GM18870 (cell line): ENCODE data around the gene EPDR1.
A peak's percentile ranks its signal among the peaks of the same experiment; 100 is the strongest.
"Not testable (repeated sequence)": the region's sequence is repeated elsewhere in the genome, so short reads cannot be mapped to it uniquely, and the experiment has no call there.

Source experiments
- ATAC-seq: cut with Tn5 transposase; IDR thresholded peaks from one replicate; pipeline ENCODE4 v1.9.1; 2021; ENCODE audit warnings: moderate library complexity; ENCODE audit not compliant: unreplicated experiment

Gene EPDR1

GRCh38 chr7:37927773-37928444, 7.5 kb downstream of the EPDR1 start:
- no peak for ATAC-seq

GRCh38 chr7:37928878-37929277, 8.4 kb downstream of the EPDR1 start:
- no peak for ATAC-seq

DNA sequence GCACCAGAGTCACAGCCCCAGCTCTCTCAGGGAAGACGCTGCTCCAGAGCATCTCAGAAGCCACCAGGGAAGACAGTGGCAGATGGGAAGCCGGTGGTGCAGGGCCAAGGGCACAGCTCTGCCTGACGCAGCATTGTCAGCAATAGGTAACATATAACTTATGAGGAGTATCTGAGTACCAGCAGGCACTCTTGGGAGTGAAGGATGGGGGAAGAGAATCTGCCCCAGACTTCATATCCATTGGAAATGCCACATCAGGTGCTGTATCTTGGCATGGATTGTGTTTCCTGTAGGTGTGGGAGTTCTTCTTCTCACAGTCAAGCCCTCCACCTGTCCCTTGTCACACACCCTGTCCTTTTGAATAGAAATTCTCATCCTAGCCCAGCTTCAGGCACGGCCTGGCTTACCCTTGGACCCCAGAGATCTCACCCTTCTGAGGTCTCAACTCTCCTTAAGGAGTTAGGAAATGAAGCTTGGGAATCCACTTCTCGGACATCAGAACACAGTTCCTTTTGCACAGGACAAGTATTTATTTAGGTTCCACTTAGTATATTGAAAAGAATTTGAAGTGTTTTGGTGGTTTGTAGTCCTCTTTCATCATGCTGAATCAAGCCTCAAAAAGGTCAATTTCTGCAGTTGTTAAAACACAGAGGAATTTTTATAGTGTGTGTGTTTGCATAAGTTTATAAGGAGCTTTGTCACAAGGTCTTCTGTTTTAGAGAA, 9.9 kb downstream of the EPDR1 start:
- no peak for ATAC-seq

- no peak for ATAC-seq
Measured at GRCh38 chr7:37932543-37932942, 12.1 kb downstream of the EPDR1 start.

GRCh38 chr7:37933018-37933566, 12.7 kb downstream of the EPDR1 start:
- no peak for ATAC-seq

GRCh38 chr7:37942934-37943610, 22.6 kb downstream of the EPDR1 start:
- ATAC-seq = peak; percentile 40

DNA sequence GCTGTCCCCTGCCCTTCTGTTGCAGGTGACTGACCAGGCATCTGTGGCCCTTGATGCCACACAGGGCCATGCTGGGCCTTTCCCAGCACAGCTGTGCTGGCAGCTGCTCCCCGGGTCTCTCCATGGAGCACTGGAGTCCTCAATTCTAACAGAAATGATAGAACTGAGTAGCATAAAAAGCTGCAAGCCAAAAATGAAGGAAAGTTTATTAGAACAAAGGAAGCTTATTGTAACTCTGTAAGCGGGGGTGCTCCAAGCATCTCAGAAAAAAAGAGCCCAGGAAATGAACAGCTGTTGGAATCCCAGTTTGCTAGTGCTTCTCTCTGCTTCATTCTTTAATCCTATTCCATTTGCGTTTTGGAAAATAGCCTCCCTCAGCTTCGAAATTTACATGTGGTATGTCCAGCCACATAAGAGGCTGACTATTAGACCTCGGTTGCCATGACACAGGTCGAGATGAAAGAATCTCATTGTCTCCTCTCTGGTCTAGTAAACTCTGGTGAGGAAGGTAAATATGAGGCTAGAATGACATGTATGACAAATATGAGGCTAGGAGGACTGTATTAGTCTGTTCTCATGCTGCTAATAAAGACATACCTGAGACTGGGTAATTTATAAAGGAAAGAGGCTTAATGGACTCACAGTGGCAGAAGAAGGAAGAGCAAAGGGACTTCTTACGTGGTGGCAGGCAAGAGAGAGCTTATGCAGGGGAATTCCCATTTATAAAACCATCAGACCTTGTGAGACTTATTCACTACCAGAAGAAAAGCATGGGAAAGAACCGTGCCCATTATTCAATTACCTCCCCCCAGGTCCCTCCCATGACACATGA, 23.7 kb downstream of the EPDR1 start:
- peak; percentile 45 for ATAC-seq

DNA sequence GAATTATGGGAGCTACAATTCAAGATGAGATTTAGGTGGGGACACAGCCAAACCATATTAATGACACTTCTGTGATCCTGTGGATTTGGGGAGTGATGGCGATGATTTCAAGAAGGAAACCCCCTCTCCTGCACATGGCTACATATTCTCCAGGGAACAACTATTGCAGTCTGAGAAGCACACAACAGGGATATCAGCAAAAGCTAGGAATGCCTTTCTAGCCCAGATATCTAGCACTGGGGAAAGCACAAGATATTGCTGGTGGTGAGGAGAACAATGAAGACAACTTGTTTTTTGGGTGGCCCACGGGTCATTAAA, 24.3 kb downstream of the EPDR1 start:
- ATAC-seq = no peak

GRCh38 chr7:37945336-37945735, 24.9 kb downstream of the EPDR1 start:
- no peak for ATAC-seq

DNA sequence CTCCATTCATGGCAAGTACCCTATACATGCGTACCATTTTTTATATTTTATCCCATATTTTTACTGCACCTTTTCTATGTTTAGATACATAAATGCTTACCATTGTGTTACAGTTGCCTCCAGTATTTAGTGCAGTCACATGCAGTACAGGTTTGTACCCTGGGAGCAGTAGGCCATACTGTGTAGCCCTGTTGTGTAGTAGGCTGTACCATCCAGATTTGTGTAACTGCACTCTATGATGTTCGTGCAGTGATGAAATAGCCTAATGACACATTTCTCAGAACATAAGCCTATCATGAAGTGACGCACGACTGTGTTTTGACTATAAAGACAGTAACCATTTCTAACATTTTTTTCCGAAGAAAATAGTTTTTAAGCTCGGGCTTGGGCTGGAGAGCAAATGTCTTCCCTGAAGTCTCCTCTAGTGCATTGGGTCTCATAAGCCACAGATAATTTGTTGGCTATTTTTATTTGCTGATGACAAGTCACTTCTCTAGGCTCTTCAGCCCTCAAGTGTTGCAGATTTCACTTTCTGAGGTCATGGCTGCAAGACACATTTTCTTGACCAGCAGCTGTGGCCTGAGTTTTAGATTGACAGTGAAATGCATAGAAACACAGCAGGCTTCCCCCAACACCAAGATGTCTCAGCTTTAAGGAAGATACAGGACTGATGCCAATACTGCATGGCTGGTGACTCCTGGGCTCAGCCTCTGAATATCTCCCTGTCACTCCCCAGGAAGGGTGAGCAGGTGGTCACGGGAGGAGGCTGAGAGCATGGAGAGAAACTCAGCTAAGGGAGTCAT, 26.9 kb downstream of the EPDR1 start:
- ATAC-seq = no peak

GRCh38 chr7:37947941-37948210, 27.4 kb downstream of the EPDR1 start:
- ATAC-seq = no peak

DNA sequence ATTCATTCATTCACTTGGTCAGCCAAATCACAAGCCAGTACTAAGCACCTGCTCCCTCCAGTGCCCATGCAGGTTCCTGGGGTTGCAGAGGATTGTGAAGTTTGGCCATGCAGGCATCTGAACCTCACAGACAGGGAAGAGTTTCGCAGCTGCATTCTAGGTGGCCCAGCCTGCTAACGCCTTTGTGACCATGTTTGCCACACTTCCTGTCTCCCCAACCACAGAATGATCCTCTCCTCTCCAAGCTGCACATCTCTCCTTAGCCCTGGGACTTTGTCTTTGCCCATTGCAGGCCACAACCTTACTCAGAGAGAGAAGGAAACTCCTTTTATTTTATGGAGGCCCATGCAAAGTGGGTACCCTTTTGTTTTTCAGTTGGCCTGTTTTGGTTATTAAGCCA, 31.8 kb downstream of the EPDR1 start:
- no peak for ATAC-seq

DNA sequence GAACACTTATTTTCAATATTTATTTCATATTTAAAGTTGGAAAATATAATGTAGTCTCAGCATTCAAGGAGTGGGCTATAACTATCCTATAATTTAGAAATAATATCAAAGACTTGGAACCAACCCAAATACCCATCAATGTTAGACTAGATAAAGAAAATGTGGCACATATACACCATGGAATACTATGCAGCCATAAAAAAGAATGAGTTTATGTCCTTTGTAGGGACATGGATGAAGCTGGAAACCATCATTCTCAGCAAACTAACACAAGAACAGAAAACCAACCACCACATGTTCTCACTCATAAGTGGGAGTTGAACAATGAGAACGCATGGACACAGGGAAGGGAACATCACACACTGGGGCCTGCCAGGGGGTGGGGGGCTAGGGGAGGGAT, 33.8 kb downstream of the EPDR1 start:
- ATAC-seq = not testable (repeated sequence)

- ATAC-seq = no peak
Measured at GRCh38 chr7:37956791-37957190, 36.4 kb downstream of the EPDR1 start.

DNA sequence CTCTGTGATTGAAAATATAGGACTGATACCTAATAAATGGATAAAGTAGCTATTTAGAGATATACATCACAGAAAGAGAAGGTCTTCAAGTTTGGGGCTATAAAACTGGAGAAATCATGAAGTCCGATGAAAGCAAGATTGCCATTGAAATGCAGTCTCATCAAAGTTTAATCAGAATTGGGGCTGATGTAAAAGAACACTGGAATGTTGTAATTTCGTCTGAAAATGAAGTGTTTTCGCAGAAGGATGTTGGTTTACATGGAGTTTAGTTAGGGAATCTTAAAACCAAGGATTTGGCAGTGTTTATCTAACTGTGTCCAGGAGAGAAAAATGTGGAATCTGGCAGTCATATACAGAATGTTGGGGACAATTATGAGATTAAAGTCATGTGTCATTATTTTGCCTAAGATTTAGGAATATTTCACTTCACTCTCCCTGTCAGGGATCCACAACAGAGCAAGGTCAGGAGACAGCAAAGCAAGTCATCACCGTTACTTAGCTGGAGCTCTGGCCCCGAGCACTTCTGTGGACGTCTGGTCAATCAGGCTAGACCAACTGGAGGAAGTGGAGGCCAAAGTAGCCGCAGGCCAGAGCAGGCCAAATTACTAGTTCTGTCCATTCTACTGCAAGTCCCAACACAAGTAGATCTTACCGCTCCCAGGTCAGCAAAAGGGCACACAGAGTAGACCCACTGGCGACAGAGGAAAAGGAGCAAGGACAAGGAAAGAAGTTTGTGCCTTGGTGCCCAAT, 37.0 kb downstream of the EPDR1 start:
- no peak for ATAC-seq

DNA sequence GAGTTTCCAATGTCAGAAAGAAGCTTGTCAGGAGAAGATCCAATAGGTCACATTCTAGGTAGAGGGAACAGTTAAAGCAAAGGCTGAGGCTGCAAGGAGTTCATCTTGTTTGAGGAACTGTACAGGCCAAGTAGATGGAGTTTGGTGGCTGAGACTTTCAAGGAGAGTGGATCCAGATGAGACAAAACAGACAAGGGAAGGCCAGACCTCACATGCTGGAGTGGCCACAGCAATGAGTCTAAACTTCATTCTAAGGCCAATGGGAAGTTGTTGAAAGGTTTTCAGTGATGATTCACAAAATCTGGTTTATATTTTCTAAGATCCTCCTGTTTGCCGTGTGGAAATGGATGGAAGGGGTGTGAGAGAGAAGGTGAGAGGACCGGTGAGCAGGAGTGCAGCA, 40.0 kb downstream of the EPDR1 start:
- no peak for ATAC-seq

GRCh38 chr7:37961251-37961650, 40.8 kb downstream of the EPDR1 start:
- no peak for ATAC-seq

DNA sequence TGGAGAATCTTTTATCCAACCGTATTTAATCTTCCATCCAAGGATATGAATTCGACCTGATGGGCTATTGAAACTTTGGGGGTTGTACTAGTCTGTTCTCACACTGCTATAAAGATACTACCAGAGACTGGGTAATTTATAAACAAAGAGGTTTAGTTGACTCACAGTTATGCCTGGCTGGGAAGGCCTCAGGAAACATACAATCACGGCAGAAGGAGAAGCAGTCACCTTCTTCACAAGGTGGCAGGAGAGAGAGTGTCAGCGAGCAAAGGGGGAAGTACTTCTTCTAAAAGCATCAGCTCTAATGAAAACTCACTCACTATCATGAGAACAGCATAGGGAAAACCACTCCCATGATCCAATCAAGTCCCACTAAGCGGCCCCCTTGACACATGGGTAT, 43.8 kb downstream of the EPDR1 start:
- no peak for ATAC-seq

GRCh38 chr7:37970211-37970610, 49.8 kb downstream of the EPDR1 start:
- no peak for ATAC-seq

GRCh38 chr7:37971491-37971890, 51.1 kb downstream of the EPDR1 start:
- ATAC-seq = no peak
